Measurements from ENCODE around the gene GPSM3. TPM values are rescaled to one million over a fixed set of nuclear protein-coding genes. Genes with fewer than 3 reads are reported as not detected.
A peak's percentile ranks its signal among the peaks of the same experiment; 100 is the strongest.

The GPSM3 gene
- total and polyA plus RNA-seq, 4 donors = 2.3 to 8.0 (median 6.3) TPM

GRCh38 chr6:32177788-32178546, 14.5 kb downstream of the GPSM3 start, which contains the start of gene RNF5 (continued):
- TF ChIP-seq REST (IDR thresholded peaks at IDR 0.05) (peak; percentile 35), ATF3 (IDR thresholded peaks at IDR 0.05) (no peak), NR2F2 (IDR thresholded peaks at IDR 0.05) (peak; percentile 91), ZBTB33 (IDR thresholded peaks at IDR 0.05) (peak; percentile 37), YY1 (IDR thresholded peaks at IDR 0.05) (peak; percentile 97)

GRCh38 chr6:32177183-32177787, 15.2 kb downstream of the GPSM3 start:
- no peaks in the 10 kb centered on the region for H3K27me3 ChIP-seq (ENCODE audit: control insufficient read depth in 4 of 4, insufficient read depth in 4 of 4, low read length in 3 of 4)
- H3K27ac ChIP-seq (ENCODE audit: low read depth in 1 of 2, low read length in 2 of 2) = peak overlapping the region; percentile 95 to 96
- peak overlapping the region; percentile 26 to 96 (median 73) for H3K4me3 ChIP-seq (ENCODE audit: low read depth in 1 of 3, low read length in 3 of 3)
- peaks cover 0 to 50% (median 42%) of the 10 kb centered on the region in 4 donors for H3K4me1 ChIP-seq (ENCODE audit: control insufficient read depth in 4 of 4, insufficient read depth in 4 of 4, low read length in 3 of 4)
- WGBS = under 1% methylated on average over 20 of the region's 20 CpGs
- DNase-seq (ENCODE audit: low spot score) = peak; percentile 45
- TF ChIP-seq ZBTB33 (IDR thresholded peaks at IDR 0.05) = no peak
- TF ChIP-seq REST (IDR thresholded peaks at IDR 0.05) = peak; percentile 49
- no peak for TF ChIP-seq HNF4G (IDR thresholded peaks at IDR 0.05)
- no peak for TF ChIP-seq MAX (IDR thresholded peaks at IDR 0.05)
- TF ChIP-seq RXRA (IDR thresholded peaks at IDR 0.05) = peak in 1 of 2 donors; percentile 69
- TF ChIP-seq YY1 (IDR thresholded peaks at IDR 0.05) = peak; percentile 97
- TF ChIP-seq NR2F2 (IDR thresholded peaks at IDR 0.05) = no peak
- TF ChIP-seq HNF4A (conservative IDR thresholded peaks at IDR 0.05) = no peak
- TF ChIP-seq SP1 (IDR thresholded peaks at IDR 0.05) = no peak
- TF ChIP-seq TAF1 (conservative IDR thresholded peaks at IDR 0.05) = peak; percentile 56
- no peak for TF ChIP-seq ATF3 (IDR thresholded peaks at IDR 0.05)
- H3K36me3 ChIP-seq (ENCODE audit: control insufficient read depth in 4 of 4, insufficient read depth in 3 of 4, low read depth in 1 of 4, low read length in 3 of 4) = peaks cover 0 to 10% (median 5%) of the 10 kb centered on the region in 4 donors
- peak overlapping the region; percentile 30 to 81 for H3K9ac ChIP-seq (ENCODE audit: low read depth in 1 of 2, low read length in 2 of 2)
- H3K9me3 ChIP-seq (ENCODE audit: control insufficient read depth in 4 of 4, low read length in 3 of 4) = no peaks in the 10 kb centered on the region

Data from liver (tissue), 9 donors.